LoVo (cell line): ENCODE results near the gene LPP.
"Not testable (repeated sequence)": the region's sequence is repeated elsewhere in the genome, so short reads cannot be mapped to it uniquely, and the experiment has no call there.

Experiments used
- DNase-seq: peaks from one replicate; pipeline ENCODE4 v3.0.0-alpha.2; 2016; ENCODE audit warnings: low spot score

Gene LPP

GRCh38 chr3:188589071-188589470, 435.1 kb downstream of the LPP start:
- no peak for DNase-seq

- DNase-seq: no peak
Observed at GRCh38 chr3:188589771-188590170, 435.8 kb downstream of the LPP start.

GRCh38 chr3:188590557-188590956, 436.6 kb downstream of the LPP start:
- no peak for DNase-seq

GRCh38 chr3:188594139-188594538, 440.2 kb downstream of the LPP start:
- DNase-seq: no peak

- no peak for DNase-seq
Observed at GRCh38 chr3:188595890-188596376, 442.0 kb downstream of the LPP start.

- DNase-seq: no peak
Observed at GRCh38 chr3:188598894-188599293, 444.9 kb downstream of the LPP start.

GRCh38 chr3:188602111-188602510, 448.2 kb downstream of the LPP start:
- no peak for DNase-seq

GRCh38 chr3:188602620-188603019, 448.7 kb downstream of the LPP start:
- DNase-seq: no peak

- DNase-seq: no peak
Observed at GRCh38 chr3:188604651-188605050, 450.7 kb downstream of the LPP start.

GRCh38 chr3:188605231-188605630, 451.3 kb downstream of the LPP start:
- DNase-seq: no peak

GRCh38 chr3:188605905-188606304, 451.9 kb downstream of the LPP start:
- DNase-seq: no peak

GRCh38 chr3:188607805-188608315, 453.9 kb downstream of the LPP start:
- no peak for DNase-seq

GRCh38 chr3:188608401-188608800, 454.4 kb downstream of the LPP start:
- DNase-seq: no peak

GRCh38 chr3:188613721-188614120, 459.8 kb downstream of the LPP start:
- not testable (repeated sequence) for DNase-seq

- no peak for DNase-seq
Observed at GRCh38 chr3:188617270-188617669, 463.3 kb downstream of the LPP start.

GRCh38 chr3:188617988-188618701, 464.2 kb downstream of the LPP start:
- no peak for DNase-seq

GRCh38 chr3:188620752-188621151, 466.8 kb downstream of the LPP start:
- DNase-seq: no peak

GRCh38 chr3:188624384-188624783, 470.4 kb downstream of the LPP start:
- DNase-seq: no peak

GRCh38 chr3:188624828-188625227, 470.9 kb downstream of the LPP start:
- no peak for DNase-seq

- DNase-seq: peak; percentile 58
Observed at GRCh38 chr3:188627652-188628051, 473.7 kb downstream of the LPP start.

GRCh38 chr3:188631291-188632010, 477.5 kb downstream of the LPP start:
- DNase-seq: no peak

GRCh38 chr3:188633206-188633605, 479.2 kb downstream of the LPP start:
- no peak for DNase-seq

GRCh38 chr3:188634285-188634684, 480.3 kb downstream of the LPP start:
- DNase-seq: no peak
